ENCODE measurements around the gene TMED1.
A peak's percentile ranks its signal among the peaks of the same experiment; 100 is the strongest.

The TMED1 gene

GRCh38 chr19:10846500-10847202 is 10.6 kb upstream of the TMED1 start:
- TF ChIP-seq CREB1 (IDR thresholded peaks at IDR 0.05; ENCODE audit: low read depth) (no peak), EP300 (IDR thresholded peaks at IDR 0.05; ENCODE audit: borderline replicate concordance) (no peak), NFIC (IDR thresholded peaks at IDR 0.05) (no peak), TCF12 (IDR thresholded peaks at IDR 0.05; ENCODE audit: low read depth) (no peak), CEBPB (IDR thresholded peaks at IDR 0.05) (no peak), FOXM1 (IDR thresholded peaks at IDR 0.05; ENCODE audit: borderline replicate concordance, low read depth) (no peak), TEAD4 (IDR thresholded peaks at IDR 0.05) (no peak), REST (IDR thresholded peaks at IDR 0.05; ENCODE audit: low read depth) (no peak), RAD21 (IDR thresholded peaks at IDR 0.05; ENCODE audit: low read depth) (no peak), EGR1 (IDR thresholded peaks at IDR 0.05) (no peak)

DNA sequence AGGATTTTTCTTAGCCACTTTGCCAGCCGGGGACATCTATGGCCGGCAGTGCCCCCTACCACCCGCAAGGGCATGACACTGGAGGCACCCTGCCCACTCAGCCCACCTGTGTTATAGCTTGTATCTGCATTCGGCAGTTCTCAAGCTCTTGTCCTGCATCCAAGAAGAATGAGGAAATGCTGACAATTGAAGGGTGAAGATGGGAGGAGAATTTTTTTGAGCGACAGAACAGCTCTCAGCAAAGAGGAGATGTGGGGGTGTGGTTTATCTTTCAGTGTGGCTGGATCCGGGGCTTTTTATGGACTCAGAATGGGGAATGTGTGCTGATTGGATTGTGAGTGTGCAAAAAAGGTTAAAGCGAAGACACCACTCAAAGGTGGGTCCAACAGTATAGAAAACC is 6.8 kb upstream of the TMED1 start:
- TF ChIP-seq TCF12 (IDR thresholded peaks at IDR 0.05; ENCODE audit: low read depth) = no peak
- no peak for TF ChIP-seq REST (IDR thresholded peaks at IDR 0.05; ENCODE audit: low read depth)
- no peak for TF ChIP-seq USF1 (IDR thresholded peaks at IDR 0.05)
- no peak for TF ChIP-seq EGR1 (IDR thresholded peaks at IDR 0.05)
- TF ChIP-seq ZBTB7A (IDR thresholded peaks at IDR 0.05; ENCODE audit: low read depth) = no peak
- TF ChIP-seq EP300 (IDR thresholded peaks at IDR 0.05; ENCODE audit: borderline replicate concordance) = no peak
- no peak for TF ChIP-seq CREB1 (IDR thresholded peaks at IDR 0.05; ENCODE audit: low read depth)
- no peak for TF ChIP-seq FOXM1 (IDR thresholded peaks at IDR 0.05; ENCODE audit: borderline replicate concordance, low read depth)
- TF ChIP-seq TEAD4 (IDR thresholded peaks at IDR 0.05) = no peak
- TF ChIP-seq CEBPB (IDR thresholded peaks at IDR 0.05) = no peak
- TF ChIP-seq MAX (IDR thresholded peaks at IDR 0.05) = no peak
- no peak for TF ChIP-seq RAD21 (IDR thresholded peaks at IDR 0.05; ENCODE audit: low read depth)

DNA sequence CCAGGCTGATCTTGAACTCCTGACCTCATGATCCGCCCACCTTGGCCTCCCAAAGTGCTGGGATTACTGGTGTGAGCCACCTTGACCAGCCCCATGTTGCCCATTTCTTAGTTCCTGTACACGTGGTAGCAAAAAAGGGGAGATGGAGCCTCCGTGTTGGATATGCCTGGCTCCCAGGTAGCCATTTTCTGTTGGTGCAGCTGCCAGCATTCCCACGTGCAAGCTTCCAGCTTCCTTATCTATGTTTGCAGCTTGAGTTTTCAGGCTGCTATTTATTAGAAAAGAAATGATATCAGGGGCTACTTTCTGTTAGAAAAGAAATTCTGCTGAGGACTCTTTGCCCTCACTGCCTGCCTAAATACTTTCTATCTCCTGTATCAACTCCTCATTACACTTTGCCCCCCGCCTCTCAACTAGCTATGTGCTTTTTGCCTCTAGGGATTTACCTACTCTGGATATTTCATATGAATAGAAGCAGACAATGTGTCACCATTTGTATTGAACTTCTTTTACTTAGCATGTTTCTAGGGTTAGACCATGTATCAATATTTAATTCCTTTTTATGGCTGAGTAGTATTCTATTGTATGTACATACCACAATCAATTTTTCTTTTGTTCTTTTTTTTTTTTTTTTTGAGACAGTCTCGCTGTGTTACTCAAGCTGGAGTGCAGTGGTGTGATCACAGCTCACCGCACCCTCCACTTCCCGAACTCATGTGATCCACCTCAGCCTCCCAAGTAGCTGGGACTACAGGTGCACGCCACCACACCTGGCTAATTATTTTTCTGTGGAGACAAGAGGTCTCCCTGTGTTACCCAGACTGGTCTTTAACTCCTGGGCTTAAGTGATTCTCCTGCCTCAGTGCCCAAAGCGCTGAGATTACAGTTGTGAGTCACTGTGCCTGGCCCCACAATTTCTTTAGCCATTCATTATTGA is 3.4 kb upstream of the TMED1 start:
- no peak for TF ChIP-seq FOXM1 (IDR thresholded peaks at IDR 0.05; ENCODE audit: borderline replicate concordance, low read depth)

DNA sequence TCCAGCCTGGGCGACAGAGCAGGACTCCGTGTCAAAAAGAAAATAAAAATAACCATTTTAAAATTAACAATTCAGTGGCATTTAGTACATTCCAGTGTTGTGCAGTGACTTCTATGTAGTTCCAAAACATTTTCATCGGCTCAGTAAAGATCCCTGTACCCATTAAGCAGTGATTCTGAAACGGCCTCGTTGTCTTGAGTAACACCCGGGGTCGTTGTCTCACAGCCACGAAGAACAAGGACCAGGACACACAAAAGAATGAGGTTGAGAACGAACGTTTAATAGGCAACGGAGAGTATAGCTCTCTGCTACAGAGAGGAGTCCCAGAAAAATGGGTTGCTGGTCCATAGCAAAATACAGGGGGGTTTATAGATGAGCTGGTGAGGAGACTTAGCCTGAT is 2.4 kb upstream of the TMED1 start:
- TF ChIP-seq FOXM1 (IDR thresholded peaks at IDR 0.05; ENCODE audit: borderline replicate concordance, low read depth) = no peak
- no peak for TF ChIP-seq TEAD4 (IDR thresholded peaks at IDR 0.05)
- TF ChIP-seq ZBTB7A (IDR thresholded peaks at IDR 0.05; ENCODE audit: low read depth) = no peak
- TF ChIP-seq TAF1 (IDR thresholded peaks at IDR 0.05; ENCODE audit: low read depth) = no peak
- no peak for TF ChIP-seq TCF12 (IDR thresholded peaks at IDR 0.05; ENCODE audit: low read depth)
- no peak for TF ChIP-seq EGR1 (IDR thresholded peaks at IDR 0.05)
- no peak for TF ChIP-seq CEBPB (IDR thresholded peaks at IDR 0.05)
- no peak for TF ChIP-seq USF1 (IDR thresholded peaks at IDR 0.05)

- peak; percentile 40 for TF ChIP-seq TEAD4 (IDR thresholded peaks at IDR 0.05)
- peak; percentile 28; the same call in 1 of the 2 replicates for TF ChIP-seq EP300 (IDR thresholded peaks at IDR 0.05; ENCODE audit: borderline replicate concordance)
- TF ChIP-seq TCF12 (IDR thresholded peaks at IDR 0.05; ENCODE audit: low read depth) = peak; percentile 69; the same call in 1 of the 2 replicates
- TF ChIP-seq EGR1 (IDR thresholded peaks at IDR 0.05) = no peak
- TF ChIP-seq FOXM1 (IDR thresholded peaks at IDR 0.05; ENCODE audit: borderline replicate concordance, low read depth) = no peak
- no peak for TF ChIP-seq ZBTB7A (IDR thresholded peaks at IDR 0.05; ENCODE audit: low read depth)
- no peak for TF ChIP-seq YY1 (IDR thresholded peaks at IDR 0.05; ENCODE audit: low read depth)
- TF ChIP-seq MAX (IDR thresholded peaks at IDR 0.05) = peak; percentile 100
- peak; percentile 97 for TF ChIP-seq USF1 (IDR thresholded peaks at IDR 0.05)
- no peak for TF ChIP-seq CREB1 (IDR thresholded peaks at IDR 0.05; ENCODE audit: low read depth)
- TF ChIP-seq NFIC (IDR thresholded peaks at IDR 0.05) = peak; percentile 48
Observed at GRCh38 chr19:10836479-10837330, 693 bp upstream of the TMED1 start.
